DMS153 (cell line): Measurements from ENCODE around the gene MYO10.
"Not testable (repeated sequence)": the region's sequence is repeated elsewhere in the genome, so short reads cannot be mapped to it uniquely, and the experiment has no call there.

Source experiments
- DNase-seq: peaks from one replicate; lab custom pipeline; 2025; lab: John Stamatoyannopoulos, UW

The MYO10 gene

GRCh38 chr5:16781828-16782626 lies 154.1 kb downstream of the MYO10 start:
- no peak for DNase-seq

- no peak for DNase-seq
These were observed 155.8 kb downstream of the MYO10 start for GRCh38 chr5:16780325-16780724.

GRCh38 chr5:16777432-16777831 lies 158.7 kb downstream of the MYO10 start:
- no peak for DNase-seq

GRCh38 chr5:16776611-16777251 lies 159.4 kb downstream of the MYO10 start:
- peak; percentile 82 for DNase-seq

- peak; percentile 51 for DNase-seq
These were observed 161.3 kb downstream of the MYO10 start for GRCh38 chr5:16774806-16775205.

- peak; percentile 42 for DNase-seq
These were observed 162.1 kb downstream of the MYO10 start for GRCh38 chr5:16773991-16774390.

GRCh38 chr5:16772556-16772955 lies 163.5 kb downstream of the MYO10 start:
- DNase-seq, result no peak

- DNase-seq, result no peak
These were observed 167.9 kb downstream of the MYO10 start for GRCh38 chr5:16768184-16768583.

- no peak for DNase-seq
These were observed 172.9 kb downstream of the MYO10 start for GRCh38 chr5:16763211-16763610.

GRCh38 chr5:16759147-16759773 lies 176.8 kb downstream of the MYO10 start:
- DNase-seq, result no peak

- DNase-seq, result no peak
These were observed 178.0 kb downstream of the MYO10 start for GRCh38 chr5:16757989-16758501.

- not testable (repeated sequence) for DNase-seq
These were observed 178.5 kb downstream of the MYO10 start for GRCh38 chr5:16757577-16757976.

- DNase-seq, result no peak
These were observed 178.9 kb downstream of the MYO10 start for GRCh38 chr5:16757146-16757545.

- no peak for DNase-seq
These were observed 179.4 kb downstream of the MYO10 start for GRCh38 chr5:16756692-16757091.

GRCh38 chr5:16755641-16756040 lies 180.4 kb downstream of the MYO10 start:
- no peak for DNase-seq

- no peak for DNase-seq
These were observed 181.5 kb downstream of the MYO10 start for GRCh38 chr5:16754601-16755000.

GRCh38 chr5:16754086-16754485 lies 182.0 kb downstream of the MYO10 start:
- DNase-seq, result no peak

- no peak for DNase-seq
These were observed 185.6 kb downstream of the MYO10 start for GRCh38 chr5:16750445-16750844.

- no peak for DNase-seq
These were observed 186.5 kb downstream of the MYO10 start for GRCh38 chr5:16749626-16750025.

- DNase-seq, result no peak
These were observed 191.8 kb downstream of the MYO10 start for GRCh38 chr5:16744164-16744880.

- DNase-seq, result peak; percentile 43
These were observed 193.2 kb downstream of the MYO10 start for GRCh38 chr5:16742938-16743337.

- no peak for DNase-seq
These were observed 195.2 kb downstream of the MYO10 start for GRCh38 chr5:16740811-16741392.
